A673 (cell line): ENCODE data around the gene CTSH. TPM values are rescaled to one million over a fixed set of nuclear protein-coding genes. Genes with fewer than 3 reads are reported as not detected.

Source experiments
- Bru-seq: library from RNA; stranded (reverse); fragments of 400-500 nt; gene quantifications from one replicate; lab custom pipeline; 2021; lab: Mats Ljungman, UMichigan
- BruChase-seq, 2 experiments: library from RNA; stranded (reverse); fragments of 400-500 nt; gene quantifications; one replicate each; lab custom pipeline; 2021; lab: Mats Ljungman, UMichigan
- BruUV-seq: library from RNA; stranded (reverse); fragments of 400-500 nt; replicated peaks from 2 replicates; lab custom pipeline; 2021; lab: Mats Ljungman, UMichigan
- CTCF ChIA-PET: fragments of 300-600 bp; sonication (Branson Sonifier 250); formaldehyde crosslinking; loops from one replicate; lab custom pipeline; 2022; ENCODE audit warnings: antibody characterized with exemption; lab: Charles Lee
- POLR2A ChIA-PET: fragments of 300-600 bp; sonication (Branson Sonifier 250); formaldehyde crosslinking; loops from one replicate; lab custom pipeline; 2022; ENCODE audit warnings: antibody characterized with exemption; ENCODE audit not compliant: low non-redundant PET; lab: Charles Lee
- DNase-seq: peaks from one replicate; pipeline ENCODE4 v3.0.0-alpha.2; 2015; ENCODE audit warnings: low spot score
- H3K27ac ChIP-seq: fragments of 200-600 bp; sonication (generic); 2 replicates; pipeline ENCODE4 v1.5.1; 2016; ENCODE audit warnings: mixed run types, low read depth, mild to moderate bottlenecking, mixed read lengths, antibody characterized with exemption, low read length; ENCODE audit not compliant: poor library complexity, severe bottlenecking
- H3K27me3 ChIP-seq: fragments of 200-600 bp; sonication (generic); replicated peaks from 2 replicates; pipeline ENCODE4 v1.6.1; 2017; ENCODE audit warnings: mixed run types, low read depth, mild to moderate bottlenecking, mixed read lengths, antibody characterized with exemption, low read length; ENCODE audit not compliant: insufficient read depth, poor library complexity
- H3K36me3 ChIP-seq: fragments of 200-600 bp; sonication (generic); 2 replicates; pipeline ENCODE4 v1.6.1; 2016; ENCODE audit warnings: mixed run types, mild to moderate bottlenecking, mixed read lengths, antibody characterized with exemption, low read length; ENCODE audit not compliant: insufficient read depth, poor library complexity, severe bottlenecking
- H3K4me1 ChIP-seq: fragments of 200-600 bp; sonication (generic); 2 replicates; pipeline ENCODE4 v1.6.1; 2017; ENCODE audit warnings: mixed run types, mild to moderate bottlenecking, mixed read lengths, antibody characterized with exemption, low read length; ENCODE audit not compliant: insufficient read depth, poor library complexity, severe bottlenecking
- H3K4me3 ChIP-seq: fragments of 200-600 bp; sonication (generic); 2 replicates; pipeline ENCODE4 v1.5.1; 2016; ENCODE audit warnings: low read depth, mixed run types, mild to moderate bottlenecking, mixed read lengths, low read length; ENCODE audit not compliant: poor library complexity, severe bottlenecking
- H3K9me3 ChIP-seq: fragments of 200-600 bp; sonication (generic); 2 replicates; pipeline ENCODE4 v1.6.1; 2016; ENCODE audit warnings: mixed run types, low read depth, mild to moderate bottlenecking, mixed read lengths, antibody characterized with exemption, low read length; ENCODE audit not compliant: poor library complexity, severe bottlenecking
- CTCF ChIP-seq: fragments of 300-800, 200-600 bp; sonication (generic); conservative IDR thresholded peaks from 2 replicates; pipeline ENCODE4 v1.5.1; 2017; ENCODE audit warnings: low read depth, mild to moderate bottlenecking, antibody characterized with exemption, low read length, moderate library complexity, mixed read lengths
- EZH2 ChIP-seq: fragments of 200-600 bp; sonication (generic); IDR thresholded peaks from 2 replicates; pipeline ENCODE4 v1.6.1; 2017; ENCODE audit warnings: borderline replicate concordance, low read depth, mild to moderate bottlenecking, mixed read lengths, antibody characterized with exemption, low read length; ENCODE audit not compliant: poor library complexity, severe bottlenecking
- intact Hi-C: fragments of 100-400 bp; cut with micrococcal nuclease; formaldehyde crosslinking; loops from one replicate; pipeline ENCODE4 v1.10.0; 2022; ENCODE audit not compliant: unreplicated experiment
- long read RNA-seq: library from polyadenylated mRNA; stranded (forward); transcript quantifications from one replicate; pipeline ENCODE4 v2.0.0, GENCODE V29; 2022
- total RNA-seq: library from RNA; stranded (reverse); gene quantifications from 2 replicates; pipeline ENCODE4 v1.2.3, GENCODE V29; 2021

CTSH gene
- total RNA-seq (2.2 and 3.6 TPM in 2 replicates), Bru-seq, nascent RNA (percentile 20 among the genes with signal in this experiment), BruChase-seq, experiment 1, labeled RNA remaining after a 2-hour chase (percentile 9 among the genes with signal in this experiment), BruChase-seq, experiment 2, labeled RNA remaining after a 6-hour chase (percentile 18 among the genes with signal in this experiment)
- long read RNA-seq, partial matches to known transcripts, result 0 of 1 reads
- long read RNA-seq, other reads (novel, unspliced or antisense), result 0 of 1 reads

GRCh38 chr15:78944669-78945407 is at the start of gene CTSH:
Gene CTSH, minus strand, starts transcription at chr15:78945046. Its CDS starts 65 bp downstream, at chr15:78944981.
- no peak within 1 kb of the TSS for H3K27ac ChIP-seq
- intact Hi-C loops, result no loop called here
- POLR2A ChIA-PET, result no interaction called here

GRCh38 chr15:78993931-78994530 is 49.2 kb upstream of the CTSH start:
- no peak for DNase-seq
- no TSS peak for BruUV-seq
- ChIA-PET CTCF (interaction anchor here (0.7 kb wide), 1 partner anchor 15 kb away, joined by 5 read pairs; no protein-coding TSS in a partner anchor), POLR2A (no interaction called here)
- intact Hi-C loops, result no loop called here
- H3K9me3 ChIP-seq, result no peaks in the 10 kb centered on the region
- no peak overlapping the region for H3K4me3 ChIP-seq
- no peaks in the 10 kb centered on the region for H3K36me3 ChIP-seq
- no peak for TF ChIP-seq CTCF
- TF ChIP-seq EZH2, result no peak
- no peaks in the 10 kb centered on the region for H3K27me3 ChIP-seq
- no peaks in the 10 kb centered on the region for H3K4me1 ChIP-seq
- H3K27ac ChIP-seq, result no peak overlapping the region

More at GRCh38 chr15:78944669-78945407, at the start of gene CTSH:
- no TSS peak for BruUV-seq
- DNase-seq, result peak; percentile 56
- Histone ChIP-seq H3K27me3 (no peaks in the 10 kb centered on the region), H3K36me3 (no peaks in the 10 kb centered on the region), H3K4me3 (peak within 1 kb of the TSS; percentile 44), H3K4me1 (no peaks in the 10 kb centered on the region), H3K9me3 (no peaks in the 10 kb centered on the region)
- CTCF ChIA-PET, result interaction anchor here (0.6 kb wide), 1 partner anchor 1049 kb away, joined by 8 read pairs; no protein-coding TSS in a partner anchor
- no peak for TF ChIP-seq CTCF
- TF ChIP-seq EZH2, result no peak

- TF ChIP-seq EZH2, result no peak
- no peak for TF ChIP-seq CTCF
- H3K36me3 ChIP-seq, result no peaks in the 10 kb centered on the region
- H3K4me1 ChIP-seq, result no peaks in the 10 kb centered on the region
- intact Hi-C loops, result no loop called here
- no TSS peak for BruUV-seq
- H3K9me3 ChIP-seq, result no peaks in the 10 kb centered on the region
- H3K27me3 ChIP-seq, result no peaks in the 10 kb centered on the region
- CTCF ChIA-PET, result no interaction called here
- POLR2A ChIA-PET, result no interaction called here
- H3K27ac ChIP-seq, result no peak overlapping the region
- no peak overlapping the region for H3K4me3 ChIP-seq
- DNase-seq, result no peak
Measured at GRCh38 chr15:78993257-78993930, 48.5 kb upstream of the CTSH start.
